Central memory CD8-positive, alpha-beta T cell (primary cell): Measurements from ENCODE around the gene YBX2.
A peak's percentile ranks its signal among the peaks of the same experiment; 100 is the strongest.

Experiments
- ATAC-seq: fragments of 150-1000 bp; cut with Tn5 transposase; replicated peaks from 2 replicates; pipeline ENCODE4 v1.10.0; 2022; ENCODE audit warnings: mild to moderate bottlenecking, moderate FRiP score, moderate number of reproducible peaks; ENCODE audit not compliant: poor library complexity, severe bottlenecking; ENCODE audit errors: extremely low read depth
- DNase-seq, 2 donors: peaks; one replicate each; pipeline ENCODE4 v3.0.0; 2021; ENCODE audit warnings: low spot score in 2 of 2
- H3K27ac Mint-ChIP-seq: one replicate; pipeline ENCODE4 v1.8.0; 2022; ENCODE audit warnings: low read depth, mild to moderate bottlenecking, moderate library complexity, mixed read lengths
- H3K27me3 Mint-ChIP-seq: one replicate; pipeline ENCODE4 v1.8.0; 2022; ENCODE audit warnings: mixed read lengths
- H3K36me3 Mint-ChIP-seq: one replicate; pipeline ENCODE4 v1.8.0; 2022; ENCODE audit warnings: mild to moderate bottlenecking, moderate library complexity, mixed read lengths; ENCODE audit not compliant: insufficient read depth
- H3K4me1 Mint-ChIP-seq: one replicate; pipeline ENCODE4 v1.8.0; 2022; ENCODE audit warnings: mixed read lengths
- H3K4me3 Mint-ChIP-seq: one replicate; pipeline ENCODE4 v1.8.0; 2022; ENCODE audit warnings: mild to moderate bottlenecking, moderate library complexity, mixed read lengths
- H3K9me3 Mint-ChIP-seq: one replicate; pipeline ENCODE4 v1.8.0; 2022; ENCODE audit warnings: mixed read lengths

Gene YBX2

DNA sequence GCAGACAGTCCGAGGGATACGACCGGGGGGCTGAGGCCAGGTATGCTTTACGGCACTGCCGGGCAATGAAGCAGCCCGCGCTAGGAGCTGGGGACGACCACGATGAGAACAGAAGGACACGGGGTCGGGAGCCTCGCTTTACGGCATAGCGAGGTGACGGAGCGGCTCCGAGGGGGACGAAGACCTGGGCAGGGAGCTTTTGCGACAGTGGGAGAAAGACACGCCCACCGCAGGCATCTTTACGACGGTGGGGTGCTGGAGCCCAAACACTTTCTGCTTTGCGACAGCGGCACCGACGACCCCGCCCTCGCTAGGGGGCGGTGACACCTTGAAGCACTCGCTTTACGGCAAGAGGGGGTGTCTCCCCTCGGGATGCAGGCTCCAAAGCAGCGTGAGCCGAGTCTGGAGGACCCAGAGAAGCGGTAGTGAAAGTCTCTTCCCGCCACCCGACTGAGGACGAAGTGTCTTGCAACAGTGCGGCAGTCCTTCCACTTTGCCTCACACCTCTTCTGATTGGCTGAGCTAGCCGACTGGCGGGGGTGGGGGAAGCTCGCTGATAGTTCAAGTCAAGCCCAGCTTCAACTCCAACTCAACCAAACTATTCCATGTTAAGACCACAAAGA, 35.0 kb upstream of the YBX2 start:
- DNase-seq (peak; percentile 90 to 94), ATAC-seq (peak; percentile 62)
- no peaks in the 10 kb centered on the region for H3K9me3 Mint-ChIP-seq
- H3K36me3 Mint-ChIP-seq: peaks cover 12% of the 10 kb centered on the region
- H3K4me3 Mint-ChIP-seq: peak overlapping the region; percentile 93
- H3K4me1 Mint-ChIP-seq: peaks cover 34% of the 10 kb centered on the region
- no peaks in the 10 kb centered on the region for H3K27me3 Mint-ChIP-seq
- H3K27ac Mint-ChIP-seq: peak overlapping the region; percentile 95

DNA sequence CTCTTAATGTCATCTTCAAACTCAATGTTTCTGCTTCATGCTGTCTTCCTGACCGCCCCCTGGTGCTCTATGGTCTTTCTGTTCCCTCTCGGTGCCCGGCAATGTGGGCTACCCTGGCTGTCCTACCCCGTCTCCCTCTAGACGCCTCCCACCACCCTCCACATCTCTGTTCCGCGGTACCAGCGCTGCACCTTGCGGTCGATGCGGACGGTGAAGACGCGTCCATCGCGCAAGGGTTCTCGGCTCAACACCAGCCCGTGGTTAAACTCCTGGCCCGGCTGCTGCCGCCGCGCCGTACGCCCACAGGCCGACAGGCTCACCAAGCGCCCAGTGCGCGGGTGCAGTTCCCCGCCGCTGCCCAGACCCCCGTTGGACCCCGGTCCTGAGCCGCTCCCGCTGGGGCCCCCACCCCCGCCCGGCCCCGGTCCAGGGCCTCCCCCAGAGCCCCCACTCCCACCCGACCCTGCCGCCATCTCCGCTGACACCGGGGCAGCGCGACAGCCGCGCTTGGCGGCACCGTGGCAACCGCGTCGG, 34.5 kb upstream of the YBX2 start, which contains the start of gene NEURL4:
Gene NEURL4, minus strand, starts transcription at position 496 of the 534 bp plus-strand sequence. Its CDS starts 23 bp downstream, at position 473.
- Mint-ChIP-seq H3K36me3 (peaks cover 13% of the 10 kb centered on the region), H3K27me3 (no peaks in the 10 kb centered on the region), H3K27ac (peak within 1 kb of the TSS; percentile 95), H3K4me1 (peaks cover 39% of the 10 kb centered on the region), H3K4me3 (peak within 1 kb of the TSS; percentile 93), H3K9me3 (no peaks in the 10 kb centered on the region)
- peak; percentile 35 for ATAC-seq
- no peak for DNase-seq

- DNase-seq: no peak
- H3K4me3 Mint-ChIP-seq: peak overlapping the region; percentile 93
- H3K27me3 Mint-ChIP-seq: no peaks in the 10 kb centered on the region
- no peak for ATAC-seq
- peaks cover 34% of the 10 kb centered on the region for H3K4me1 Mint-ChIP-seq
- peak overlapping the region; percentile 17 for H3K27ac Mint-ChIP-seq
- H3K9me3 Mint-ChIP-seq: no peaks in the 10 kb centered on the region
- H3K36me3 Mint-ChIP-seq: peaks cover 13% of the 10 kb centered on the region
These were observed 33.6 kb upstream of the YBX2 start for GRCh38 chr17:7328009-7328408.

DNA sequence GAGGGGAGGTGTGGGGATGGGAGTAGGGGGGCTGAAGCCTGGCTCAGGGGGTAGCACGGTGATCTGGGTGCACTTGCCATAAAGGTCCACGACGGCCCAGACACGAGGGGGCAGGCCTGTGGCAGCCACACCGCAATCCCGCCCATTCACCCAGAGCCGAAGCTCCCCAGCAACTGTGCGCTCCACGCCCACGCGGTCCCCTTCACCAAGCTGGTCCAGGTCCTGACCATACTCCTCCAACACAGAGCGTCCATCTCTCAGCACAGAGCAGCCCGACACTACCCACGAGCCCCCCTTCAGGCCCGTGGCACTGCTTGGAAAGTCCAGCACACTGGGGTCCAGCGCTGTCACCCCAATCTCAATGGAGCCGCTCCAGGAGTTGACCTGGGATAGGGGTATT, 33.1 kb upstream of the YBX2 start:
- H3K4me3 Mint-ChIP-seq: no peak overlapping the region
- DNase-seq (no peak), ATAC-seq (no peak)
- H3K27me3 Mint-ChIP-seq: no peaks in the 10 kb centered on the region
- no peak overlapping the region for H3K27ac Mint-ChIP-seq
- peaks cover 31% of the 10 kb centered on the region for H3K4me1 Mint-ChIP-seq
- peaks cover 12% of the 10 kb centered on the region for H3K36me3 Mint-ChIP-seq
- H3K9me3 Mint-ChIP-seq: no peaks in the 10 kb centered on the region

DNA sequence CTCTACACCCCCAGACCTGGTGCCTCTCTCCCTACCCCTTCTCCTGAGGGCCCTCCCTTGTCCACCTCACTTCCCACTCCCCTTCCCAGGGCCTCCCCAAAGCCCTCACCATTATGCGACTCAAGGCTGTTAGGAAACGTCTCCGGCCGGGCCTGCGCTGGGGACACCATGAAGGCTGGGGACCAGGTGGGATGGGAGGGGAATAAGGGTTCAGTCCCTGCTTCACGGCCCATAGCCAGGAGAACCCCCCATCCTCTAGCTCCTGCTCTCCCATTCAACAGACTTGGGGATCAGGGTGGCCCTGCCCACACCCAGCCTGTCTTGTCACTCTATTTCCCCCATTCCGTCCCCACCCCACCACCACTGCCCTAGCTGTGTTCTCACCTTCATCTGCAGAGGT, 32.6 kb upstream of the YBX2 start:
- DNase-seq: no peak
- ATAC-seq: no peak
- H3K4me1 Mint-ChIP-seq: peaks cover 27% of the 10 kb centered on the region
- H3K4me3 Mint-ChIP-seq: no peak overlapping the region
- no peaks in the 10 kb centered on the region for H3K27me3 Mint-ChIP-seq
- peaks cover 11% of the 10 kb centered on the region for H3K36me3 Mint-ChIP-seq
- no peaks in the 10 kb centered on the region for H3K9me3 Mint-ChIP-seq
- H3K27ac Mint-ChIP-seq: no peak overlapping the region

GRCh38 chr17:7326186-7326585, 31.7 kb upstream of the YBX2 start:
- H3K27ac Mint-ChIP-seq: no peak overlapping the region
- no peak overlapping the region for H3K4me3 Mint-ChIP-seq
- ATAC-seq (no peak), DNase-seq (no peak)
- peaks cover 27% of the 10 kb centered on the region for H3K4me1 Mint-ChIP-seq
- H3K36me3 Mint-ChIP-seq: peaks cover 15% of the 10 kb centered on the region
- no peaks in the 10 kb centered on the region for H3K9me3 Mint-ChIP-seq
- H3K27me3 Mint-ChIP-seq: no peaks in the 10 kb centered on the region

- H3K36me3 Mint-ChIP-seq: peaks cover 17% of the 10 kb centered on the region
- no peak overlapping the region for H3K27ac Mint-ChIP-seq
- ATAC-seq: no peak
- no peaks in the 10 kb centered on the region for H3K27me3 Mint-ChIP-seq
- H3K4me3 Mint-ChIP-seq: no peak overlapping the region
- DNase-seq: no peak
- peaks cover 25% of the 10 kb centered on the region for H3K4me1 Mint-ChIP-seq
- H3K9me3 Mint-ChIP-seq: no peaks in the 10 kb centered on the region
These were observed 30.6 kb upstream of the YBX2 start for GRCh38 chr17:7325031-7325528.

DNA sequence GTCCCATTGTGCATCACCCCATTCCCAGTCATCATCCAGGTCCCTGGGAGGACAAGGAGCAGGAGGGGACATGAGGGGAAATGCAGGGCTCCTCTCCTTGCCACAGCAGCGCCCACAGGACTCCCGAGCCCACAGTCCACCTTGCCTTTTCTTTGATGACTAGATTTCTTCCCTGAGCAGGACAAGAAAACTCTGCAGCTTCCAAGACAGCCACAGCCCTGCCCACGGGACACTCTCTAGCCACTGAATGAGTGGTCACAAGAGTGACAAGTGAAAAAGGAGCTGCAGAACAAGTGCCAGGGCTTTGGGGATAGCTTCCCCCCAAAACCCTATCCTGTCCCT, 30.0 kb upstream of the YBX2 start:
- Mint-ChIP-seq H3K4me3 (no peak overlapping the region), H3K9me3 (no peaks in the 10 kb centered on the region), H3K4me1 (peaks cover 19% of the 10 kb centered on the region), H3K36me3 (peaks cover 11% of the 10 kb centered on the region), H3K27ac (no peak overlapping the region), H3K27me3 (no peaks in the 10 kb centered on the region)
- DNase-seq (no peak), ATAC-seq (no peak)

DNA sequence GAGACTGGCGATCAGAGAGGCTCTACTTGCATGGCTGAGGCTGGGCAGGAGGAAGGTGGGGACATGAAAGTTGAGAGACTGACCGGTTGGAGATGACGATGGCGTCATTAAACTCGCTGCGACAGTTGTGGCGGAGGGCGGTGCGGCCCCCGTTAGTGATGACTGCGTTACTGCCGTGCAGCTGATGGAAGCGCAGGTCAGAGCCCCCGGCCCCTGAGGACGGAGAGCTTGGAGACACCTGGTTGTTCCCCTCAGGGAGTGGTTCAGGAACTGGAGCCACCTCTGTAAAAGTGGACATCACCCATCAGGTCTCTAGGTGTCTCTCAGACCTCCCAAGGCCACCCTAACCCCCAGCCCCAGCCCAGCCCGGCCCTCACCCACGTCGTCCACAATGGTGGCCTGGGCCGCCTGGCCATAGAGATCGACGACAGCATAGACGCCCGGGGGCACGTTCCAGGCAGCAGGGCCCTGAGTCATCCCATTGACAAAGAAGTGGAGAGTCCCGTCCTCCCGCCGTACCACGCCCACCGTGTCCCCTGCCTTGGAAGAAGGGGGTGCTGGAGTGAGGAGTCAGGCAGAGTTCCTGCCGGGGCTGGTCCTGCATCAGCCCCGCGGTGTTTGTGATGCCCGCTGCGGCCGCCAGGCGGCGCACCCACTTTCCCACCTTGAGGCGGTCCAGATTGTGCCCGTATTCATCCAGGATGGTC, 29.4 kb upstream of the YBX2 start:
- Mint-ChIP-seq H3K27ac (no peak overlapping the region), H3K9me3 (no peaks in the 10 kb centered on the region), H3K36me3 (peaks cover 10% of the 10 kb centered on the region), H3K27me3 (no peaks in the 10 kb centered on the region), H3K4me1 (peaks cover 17% of the 10 kb centered on the region), H3K4me3 (no peak overlapping the region)
- DNase-seq (peak; percentile 54 to 67), ATAC-seq (no peak)

DNA sequence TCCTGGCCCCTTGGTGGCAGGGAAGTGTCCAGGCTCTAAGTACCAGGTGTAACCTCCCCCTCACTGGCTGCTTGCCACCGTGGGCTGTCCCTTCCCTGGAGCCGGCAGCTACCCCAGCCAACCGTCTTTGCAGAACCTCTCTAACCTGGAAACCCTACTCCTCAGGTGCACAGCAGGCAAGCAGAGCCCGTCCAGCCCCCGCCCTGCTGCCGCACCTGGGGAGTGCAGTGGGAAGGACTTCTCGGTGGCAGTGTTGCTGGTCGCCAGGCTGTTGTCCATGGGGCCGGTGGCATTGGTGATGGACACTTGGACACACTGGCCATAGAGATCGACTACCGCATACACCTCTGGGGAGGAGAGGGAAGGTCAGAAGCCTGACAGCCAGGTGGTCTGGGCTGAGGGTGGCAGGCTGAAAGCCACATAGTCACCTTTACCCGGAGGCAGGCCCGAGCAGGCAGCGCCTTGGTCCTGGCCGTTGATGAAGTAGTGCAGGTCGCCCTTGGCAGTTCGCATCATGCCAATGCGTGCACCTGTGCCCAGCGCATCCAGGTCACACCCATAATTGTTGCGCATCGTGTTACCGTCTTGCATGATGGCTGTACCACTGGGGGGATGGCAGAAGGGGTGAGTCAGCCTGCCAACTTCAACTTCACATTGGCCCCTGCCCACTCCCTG, 28.2 kb upstream of the YBX2 start:
- Mint-ChIP-seq H3K27ac (no peak overlapping the region), H3K4me1 (peaks cover 5% of the 10 kb centered on the region), H3K4me3 (no peak overlapping the region), H3K9me3 (no peaks in the 10 kb centered on the region), H3K36me3 (peaks cover 11% of the 10 kb centered on the region), H3K27me3 (no peaks in the 10 kb centered on the region)
- no peak for DNase-seq
- ATAC-seq: no peak

DNA sequence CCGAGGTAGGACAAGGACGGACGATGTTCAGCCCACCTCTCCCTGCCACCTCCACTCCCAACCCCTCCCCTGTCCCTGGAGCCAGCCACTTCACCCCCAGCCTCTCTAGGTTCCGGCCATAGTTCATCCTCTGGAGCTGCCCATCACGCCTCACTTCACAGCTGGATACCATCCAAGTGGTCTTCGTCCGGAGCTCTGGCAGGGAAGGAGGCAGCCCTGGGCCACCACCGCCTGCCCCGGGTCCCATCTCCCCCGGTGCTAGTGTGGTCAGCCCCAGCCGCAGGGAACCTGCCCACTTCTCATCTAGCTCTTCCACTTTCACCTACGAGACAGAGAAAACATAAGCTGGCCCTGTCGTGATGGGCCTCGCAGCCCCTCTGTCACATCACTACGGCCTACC, 27.0 kb upstream of the YBX2 start:
- H3K36me3 Mint-ChIP-seq: peaks cover 9% of the 10 kb centered on the region
- no peak for DNase-seq
- H3K4me1 Mint-ChIP-seq: peaks cover 6% of the 10 kb centered on the region
- no peak overlapping the region for H3K4me3 Mint-ChIP-seq
- no peak overlapping the region for H3K27ac Mint-ChIP-seq
- ATAC-seq: no peak
- no peaks in the 10 kb centered on the region for H3K9me3 Mint-ChIP-seq
- H3K27me3 Mint-ChIP-seq: no peaks in the 10 kb centered on the region

DNA sequence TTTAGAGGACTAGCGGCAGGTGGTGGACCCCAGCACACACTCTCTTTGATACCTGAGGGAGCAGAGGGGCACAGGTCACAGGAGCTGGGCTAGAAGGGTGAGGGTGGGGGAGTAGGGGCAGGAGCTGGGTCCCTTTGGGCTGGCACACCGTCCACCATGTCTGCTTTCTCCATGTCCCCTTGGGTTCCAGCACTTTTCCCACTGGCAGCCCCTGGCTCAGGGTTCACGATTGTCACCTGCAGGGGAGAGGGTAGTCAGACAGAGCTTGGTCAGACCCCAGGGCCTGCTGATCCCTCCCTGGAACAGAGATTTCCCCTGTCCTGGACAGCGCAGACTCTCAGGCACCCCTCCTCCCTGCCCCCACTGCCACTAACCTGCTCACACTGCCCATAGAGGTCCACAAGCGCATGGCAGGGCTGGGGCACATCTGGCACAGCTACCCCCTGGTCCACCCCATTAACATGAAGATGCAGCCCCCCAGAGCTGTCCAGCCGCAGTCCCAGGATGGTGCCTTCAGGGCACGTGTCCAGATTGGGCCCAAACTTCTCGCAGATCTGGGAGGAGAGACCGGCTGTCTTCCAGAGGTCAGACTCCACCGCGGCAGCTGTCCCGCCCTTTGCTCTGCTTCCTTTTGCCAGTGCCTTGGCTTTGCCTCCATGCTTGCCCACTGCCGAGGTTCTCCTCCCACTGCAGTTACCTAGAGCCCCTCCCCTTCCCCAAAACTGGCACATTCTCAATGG, 23.9 kb upstream of the YBX2 start:
- Mint-ChIP-seq H3K4me1 (peaks cover 29% of the 10 kb centered on the region), H3K27me3 (no peaks in the 10 kb centered on the region), H3K4me3 (no peak overlapping the region), H3K27ac (no peak overlapping the region), H3K36me3 (peaks cover 28% of the 10 kb centered on the region), H3K9me3 (no peaks in the 10 kb centered on the region)
- no peak for DNase-seq
- ATAC-seq: no peak
